ENCODE measurements around the gene SETBP1. TPM values are rescaled to one million over a fixed set of nuclear protein-coding genes. Genes with fewer than 3 reads are reported as not detected.

SETBP1 gene
- total RNA-seq, 4 donors from 2014 or later, result 3.3 to 86.6 (median 16.3) TPM

DNA sequence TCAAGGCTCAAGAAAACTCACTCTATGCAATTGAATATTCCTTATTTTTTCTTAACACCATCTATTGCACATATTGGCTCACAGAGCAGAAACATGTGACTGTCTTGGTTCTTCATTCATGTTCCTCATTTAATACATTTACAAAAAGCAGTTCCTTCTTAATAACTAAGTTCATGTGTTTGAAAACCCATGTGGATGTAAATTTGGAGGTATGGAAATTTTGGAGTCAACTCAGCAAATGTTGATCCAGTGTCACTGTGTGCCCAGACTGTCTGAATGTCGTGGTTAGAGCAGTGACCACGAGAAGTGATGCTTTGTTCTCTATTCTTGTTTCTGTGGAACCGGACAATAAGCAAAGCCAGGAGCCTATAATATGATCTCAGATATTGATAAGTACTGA, 299.1 kb downstream of the SETBP1 start:
- DNase-seq, result no peak
- Histone ChIP-seq H3K27me3 (no peaks in the 10 kb centered on the region), H3K27ac (no peak overlapping the region), H3K9me3 (no peaks in the 10 kb centered on the region), H3K4me3 (no peak overlapping the region), H3K36me3 (no peaks in the 10 kb centered on the region), H3K4me1 (no peaks in the 10 kb centered on the region)
- no peak for TF ChIP-seq POLR2A (IDR thresholded peaks at IDR 0.05)
- TF ChIP-seq, protein P1, sequence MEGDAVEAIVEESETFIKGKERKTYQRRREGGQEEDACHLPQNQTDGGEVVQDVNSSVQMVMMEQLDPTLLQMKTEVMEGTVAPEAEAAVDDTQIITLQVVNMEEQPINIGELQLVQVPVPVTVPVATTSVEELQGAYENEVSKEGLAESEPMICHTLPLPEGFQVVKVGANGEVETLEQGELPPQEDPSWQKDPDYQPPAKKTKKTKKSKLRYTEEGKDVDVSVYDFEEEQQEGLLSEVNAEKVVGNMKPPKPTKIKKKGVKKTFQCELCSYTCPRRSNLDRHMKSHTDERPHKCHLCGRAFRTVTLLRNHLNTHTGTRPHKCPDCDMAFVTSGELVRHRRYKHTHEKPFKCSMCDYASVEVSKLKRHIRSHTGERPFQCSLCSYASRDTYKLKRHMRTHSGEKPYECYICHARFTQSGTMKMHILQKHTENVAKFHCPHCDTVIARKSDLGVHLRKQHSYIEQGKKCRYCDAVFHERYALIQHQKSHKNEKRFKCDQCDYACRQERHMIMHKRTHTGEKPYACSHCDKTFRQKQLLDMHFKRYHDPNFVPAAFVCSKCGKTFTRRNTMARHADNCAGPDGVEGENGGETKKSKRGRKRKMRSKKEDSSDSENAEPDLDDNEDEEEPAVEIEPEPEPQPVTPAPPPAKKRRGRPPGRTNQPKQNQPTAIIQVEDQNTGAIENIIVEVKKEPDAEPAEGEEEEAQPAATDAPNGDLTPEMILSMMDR (IDR thresholded peaks at IDR 0.05), result no peak

DNA sequence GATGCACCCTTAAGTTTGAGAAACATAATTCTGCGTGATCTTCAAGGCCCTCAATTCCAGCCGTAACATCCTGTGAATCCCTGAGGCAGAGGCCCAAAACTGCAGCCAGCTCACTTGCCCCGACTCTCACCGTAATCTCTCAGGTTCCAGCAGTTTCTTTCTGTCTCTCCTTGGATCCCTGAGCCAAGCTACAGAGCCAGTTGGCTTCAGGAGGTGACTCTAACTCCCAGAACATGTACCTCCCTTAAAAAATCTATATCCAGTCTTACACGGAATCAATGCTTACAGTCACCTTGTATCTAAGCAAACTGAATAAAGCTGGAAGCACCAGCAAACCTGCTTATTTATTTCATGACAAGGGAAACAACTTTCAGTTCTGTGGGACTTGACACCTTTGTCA, 300.4 kb downstream of the SETBP1 start:
- Histone ChIP-seq H3K27ac (no peak overlapping the region), H3K4me3 (no peak overlapping the region), H3K9me3 (no peaks in the 10 kb centered on the region), H3K27me3 (no peaks in the 10 kb centered on the region), H3K4me1 (no peaks in the 10 kb centered on the region), H3K36me3 (no peaks in the 10 kb centered on the region)
- no peak for TF ChIP-seq POLR2A (IDR thresholded peaks at IDR 0.05)
- TF ChIP-seq, protein P1 (IDR thresholded peaks at IDR 0.05), result no peak
- no peak for DNase-seq

DNA sequence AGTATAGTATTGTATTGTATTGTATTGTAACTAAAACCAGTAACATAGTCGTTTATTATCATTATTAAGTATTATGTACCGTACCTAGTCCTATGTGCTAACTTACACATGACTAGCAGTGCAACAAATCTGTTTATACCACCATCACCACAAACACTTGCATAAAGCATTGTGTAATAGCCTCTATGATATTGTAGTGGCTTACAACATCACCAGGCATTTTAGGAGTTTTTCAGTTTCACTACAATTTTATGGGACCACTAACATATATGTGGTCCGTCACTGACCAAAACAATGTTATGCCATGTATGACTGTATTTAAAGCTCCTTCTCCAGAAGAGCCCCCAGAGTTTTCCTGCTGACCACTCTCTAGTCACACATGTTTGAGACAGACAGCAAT, 306.2 kb downstream of the SETBP1 start:
- no peaks in the 10 kb centered on the region for H3K27me3 ChIP-seq
- H3K4me3 ChIP-seq, result no peak overlapping the region
- no peak for DNase-seq
- TF ChIP-seq, protein P1 (IDR thresholded peaks at IDR 0.05), result no peak
- no peak for TF ChIP-seq POLR2A (IDR thresholded peaks at IDR 0.05)
- no peaks in the 10 kb centered on the region for H3K9me3 ChIP-seq
- H3K36me3 ChIP-seq, result no peaks in the 10 kb centered on the region
- H3K27ac ChIP-seq, result no peak overlapping the region
- H3K4me1 ChIP-seq, result no peaks in the 10 kb centered on the region

DNA sequence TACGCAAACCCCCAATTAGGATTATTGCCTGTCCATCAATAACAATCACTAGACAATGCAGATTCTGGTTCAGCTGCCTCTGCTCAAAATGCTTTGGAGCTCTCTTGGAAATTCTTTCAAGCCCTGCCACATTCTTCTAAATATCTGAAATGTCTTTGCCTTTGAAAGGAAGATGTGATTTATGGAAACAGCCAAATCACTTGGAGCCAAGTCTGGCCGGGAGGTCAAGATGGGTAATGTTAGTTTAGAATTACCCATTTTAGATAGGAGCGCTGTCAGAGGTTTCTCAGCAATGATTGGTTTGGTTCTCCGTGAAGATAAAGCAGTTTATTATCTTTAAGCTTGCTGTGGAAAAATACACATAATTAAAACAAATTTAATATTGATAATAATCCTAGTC, 306.7 kb downstream of the SETBP1 start:
- H3K36me3 ChIP-seq, result no peaks in the 10 kb centered on the region
- no peak for DNase-seq
- H3K27ac ChIP-seq, result no peak overlapping the region
- H3K9me3 ChIP-seq, result no peaks in the 10 kb centered on the region
- H3K4me1 ChIP-seq, result no peaks in the 10 kb centered on the region
- no peaks in the 10 kb centered on the region for H3K27me3 ChIP-seq
- TF ChIP-seq, protein P1 (IDR thresholded peaks at IDR 0.05), result no peak
- TF ChIP-seq POLR2A (IDR thresholded peaks at IDR 0.05), result no peak
- no peak overlapping the region for H3K4me3 ChIP-seq

DNA sequence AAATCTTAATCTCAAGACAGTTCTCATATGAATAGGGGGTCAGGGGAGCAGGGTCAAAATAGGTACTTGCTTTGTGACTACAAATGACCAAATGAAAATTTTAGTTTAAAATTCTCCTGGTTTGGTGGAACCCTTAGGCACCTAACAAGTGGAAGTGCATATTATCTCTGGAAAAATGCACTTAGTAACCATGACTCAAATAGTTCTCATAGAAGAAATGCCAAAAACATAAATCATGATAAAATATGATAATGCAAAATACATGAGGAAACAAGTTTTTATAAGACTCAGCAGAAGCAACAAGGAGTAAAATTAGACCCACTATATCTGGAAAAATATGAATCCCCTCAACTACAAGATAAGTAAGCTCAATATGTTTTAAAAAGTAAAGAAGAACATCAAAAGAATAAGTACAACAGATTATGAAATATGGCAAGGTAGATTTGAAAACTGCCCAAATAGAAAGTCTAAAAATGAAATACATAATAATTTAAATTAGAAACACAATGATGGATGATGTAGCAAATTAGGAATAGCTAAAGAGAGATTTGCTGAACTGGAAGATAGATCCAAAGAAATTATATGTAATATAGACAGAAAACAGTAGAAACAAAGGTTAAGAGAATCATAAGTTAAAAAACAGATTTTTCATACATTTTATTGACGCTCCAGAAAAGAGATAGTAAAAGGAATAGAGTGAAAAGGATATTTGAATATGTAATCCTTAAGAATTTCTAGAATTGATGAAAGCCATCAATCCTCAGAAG, 308.3 kb downstream of the SETBP1 start:
- H3K27me3 ChIP-seq, result no peaks in the 10 kb centered on the region
- no peaks in the 10 kb centered on the region for H3K9me3 ChIP-seq
- H3K36me3 ChIP-seq, result no peaks in the 10 kb centered on the region
- no peaks in the 10 kb centered on the region for H3K4me1 ChIP-seq
- no peak overlapping the region for H3K4me3 ChIP-seq
- DNase-seq, result no peak
- H3K27ac ChIP-seq, result no peak overlapping the region
- TF ChIP-seq, protein P1 (IDR thresholded peaks at IDR 0.05), result no peak
- no peak for TF ChIP-seq POLR2A (IDR thresholded peaks at IDR 0.05)
